HepG2 (cell line): Measurements from ENCODE around the gene SLC25A22. TPM values are rescaled to one million over a fixed set of nuclear protein-coding genes. Genes with fewer than 3 reads are reported as not detected.

Experiments used
- AGO1 ChIP-seq: fragments of 200-400 bp; formaldehyde crosslinking; IDR thresholded peaks from 2 replicates; pipeline ENCODE4 v1.6.1; 2017; ENCODE audit warnings: mild to moderate bottlenecking, low read depth, low read length, moderate library complexity; ENCODE audit not compliant: poor library complexity, severe bottlenecking
- AKAP8 ChIP-seq: sonication (generic); formaldehyde crosslinking; IDR thresholded peaks from 2 replicates; pipeline ENCODE4 v1.5.1; 2020; ENCODE audit warnings: mild to moderate bottlenecking, missing genetic modification reagents
- ATM ChIP-seq: fragments of 450-650 bp; IDR thresholded peaks from 2 replicates; pipeline ENCODE4 v1.7.1; 2017; ENCODE audit warnings: mild to moderate bottlenecking, borderline replicate concordance
- CREB1 ChIP-seq, 2 experiments: fragments of 450-650 bp in 1 of 2; IDR thresholded peaks; 2 replicates each; pipeline ENCODE4 v1.6.1; 2016 to 2017; ENCODE audit warnings: control low read depth in 1 of 2, mild to moderate bottlenecking in 1 of 2, missing compliant biosample characterization in 1 of 2, missing genetic modification characterization in 1 of 2
- JUN ChIP-seq: sonication (generic); formaldehyde crosslinking; IDR thresholded peaks from 2 replicates; pipeline ENCODE4 v1.4.0; 2020; ENCODE audit warnings: mild to moderate bottlenecking, missing genetic modification reagents
- KIAA2018 ChIP-seq: sonication (generic); formaldehyde crosslinking; IDR thresholded peaks from 2 replicates; pipeline ENCODE4 v1.5.0; 2020; ENCODE audit warnings: mild to moderate bottlenecking, missing genetic modification reagents, borderline replicate concordance
- MIXL1 ChIP-seq: IDR thresholded peaks from 2 replicates; pipeline ENCODE4 v1.6.1; 2016
- NFKB2 ChIP-seq: sonication (generic); formaldehyde crosslinking; IDR thresholded peaks from 2 replicates; pipeline ENCODE4 v1.4.0; 2020; ENCODE audit warnings: missing genetic modification reagents, borderline replicate concordance
- RORA ChIP-seq: sonication (generic); formaldehyde crosslinking; IDR thresholded peaks from 2 replicates; pipeline ENCODE4 v1.5.0; 2020; ENCODE audit warnings: mild to moderate bottlenecking, missing genetic modification reagents, moderate library complexity
- SAP130 ChIP-seq: IDR thresholded peaks from 2 replicates; pipeline ENCODE4 v1.6.1; 2016; ENCODE audit warnings: low read depth
- SNAPC4 ChIP-seq: sonication (generic); formaldehyde crosslinking; IDR thresholded peaks from 2 replicates; pipeline ENCODE4 v1.4.0; 2020; ENCODE audit warnings: mild to moderate bottlenecking, missing genetic modification reagents
- TSC22D2 ChIP-seq: sonication (generic); formaldehyde crosslinking; IDR thresholded peaks from 2 replicates; pipeline ENCODE4 v1.5.1; 2020; ENCODE audit warnings: missing genetic modification reagents, mild to moderate bottlenecking, borderline replicate concordance
- ZNF20 ChIP-seq: sonication (generic); formaldehyde crosslinking; IDR thresholded peaks from 2 replicates; pipeline ENCODE4 v1.4.0; 2020; ENCODE audit warnings: mild to moderate bottlenecking, moderate library complexity, missing genetic modification reagents
- ZNF225 ChIP-seq: sonication (generic); formaldehyde crosslinking; IDR thresholded peaks from 2 replicates; pipeline ENCODE4 v1.4.0; 2020; ENCODE audit warnings: mild to moderate bottlenecking, missing genetic modification reagents
- ZNF552 ChIP-seq: sonication (generic); formaldehyde crosslinking; IDR thresholded peaks from 2 replicates; pipeline ENCODE4 v1.9.0; 2022; ENCODE audit warnings: missing genetic modification reagents, mild to moderate bottlenecking, borderline replicate concordance
- polyA plus RNA-seq, 8 experiments: library from polyadenylated mRNA; depleted of rRNA in 3 of 8; stranded (reverse) in 7 of 8; unstranded in 1 of 8; fragments of >200 nt; fragmentation: Illumina TruSeq in 4 of 8; extraction: Trizol in 4 of 8; gene quantifications; 2 replicates each; pipeline versions ENCODE4 v1.2.1 to v1.2.3, GENCODE V29; 2011 to 2016; ENCODE audit warnings: low read depth in 4 of 8, missing spikeins in 1 of 8, mixed read lengths in 1 of 8; ENCODE audit not compliant: insufficient read depth in 1 of 8
- total RNA-seq, 5 experiments: library from RNA; depleted of rRNA; stranded (reverse); fragments of >200 nt; fragmentation: Illumina TruSeq; extraction: Trizol; gene quantifications; 2 replicates each; pipeline ENCODE4 v1.2.3, GENCODE V29; 2016; ENCODE audit warnings: low read depth in 1 of 5
- TF ChIP-seq, protein P1 (sequence below): sonication (generic); formaldehyde crosslinking; IDR thresholded peaks from 2 replicates; pipeline ENCODE4 v1.4.0; 2020; ENCODE audit warnings: missing genetic modification reagents

The SLC25A22 gene
- total and polyA plus RNA-seq, 2 of the 13 experiments (the other 11 are each of a cell fraction or from before 2014, with no cell fraction given): 12.4 to 19.2 TPM

DNA sequence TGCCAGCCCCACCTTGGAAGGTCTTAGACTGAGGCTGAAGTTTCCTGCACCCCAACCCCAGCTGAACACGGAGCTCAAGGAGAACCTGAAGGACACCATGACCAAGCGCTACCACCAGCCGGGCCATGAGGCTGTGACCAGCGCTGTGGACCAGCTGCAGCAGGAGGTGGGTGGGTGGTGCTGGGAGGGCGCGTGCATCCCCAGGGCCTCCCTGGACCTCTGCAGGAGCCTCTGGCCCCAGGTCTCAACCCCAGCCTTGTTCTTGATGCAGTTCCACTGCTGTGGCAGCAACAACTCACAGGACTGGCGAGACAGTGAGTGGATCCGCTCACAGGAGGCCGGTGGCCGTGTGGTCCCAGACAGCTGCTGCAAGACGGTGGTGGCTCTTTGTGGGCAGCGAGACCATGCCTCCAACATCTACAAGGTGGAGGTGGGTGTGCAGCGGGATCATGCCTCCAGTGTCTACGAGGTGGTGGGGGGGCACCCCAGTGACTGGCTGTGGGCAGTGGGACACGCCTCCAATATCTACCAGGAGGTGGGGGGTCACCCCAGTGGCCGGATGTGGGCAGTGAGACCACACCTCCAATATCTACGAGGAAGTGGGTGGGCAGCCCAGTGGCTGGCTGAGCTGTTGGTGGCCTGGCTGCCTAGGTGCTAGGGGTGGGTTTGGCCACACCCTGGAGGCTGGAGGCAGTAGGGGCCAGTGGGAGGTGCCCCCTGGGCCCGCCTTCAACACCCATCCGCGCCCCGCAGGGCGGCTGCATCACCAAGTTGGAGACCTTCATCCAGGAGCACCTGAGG, 39.3 kb upstream of the SLC25A22 start (continued):
- TF ChIP-seq SNAPC4 (CRISPR knock-in tag) (no peak), ZNF225 (CRISPR knock-in tag) (no peak), KIAA2018 (CRISPR knock-in tag) (no peak), ZNF20 (CRISPR knock-in tag) (no peak), NFKB2 (CRISPR knock-in tag) (no peak), AKAP8 (CRISPR knock-in tag) (peak; percentile 81), AGO1 (peak; percentile 89), MIXL1 (no peak), JUN (no peak), SAP130 (CRISPR knock-in tag) (no peak), CREB1 (IDR thresholded peaks at IDR 0.05) (no peak), CREB1 (CRISPR knock-in tag; IDR thresholded peaks at IDR 0.05) (no peak), ATM (no peak), ZNF552 (CRISPR knock-in tag) (no peak), TSC22D2 (CRISPR knock-in tag) (no peak), RORA (CRISPR knock-in tag) (no peak)
- TF ChIP-seq, protein P1, sequence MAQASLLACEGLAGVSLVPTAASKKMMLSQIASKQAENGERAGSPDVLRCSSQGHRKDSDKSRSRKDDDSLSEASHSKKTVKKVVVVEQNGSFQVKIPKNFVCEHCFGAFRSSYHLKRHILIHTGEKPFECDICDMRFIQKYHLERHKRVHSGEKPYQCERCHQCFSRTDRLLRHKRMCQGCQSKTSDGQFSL (CRISPR knock-in tag): peak; percentile 84
